Calu3 (cell line): Measurements from ENCODE around the gene ADCY6. TPM values are rescaled to one million over a fixed set of nuclear protein-coding genes. Genes with fewer than 3 reads are reported as not detected.

Experiments
- BruUV-seq: library from RNA; stranded (reverse); fragments of 400-500 nt; replicated peaks from 2 replicates; lab custom pipeline; 2021; lab: Mats Ljungman, UMichigan
- CTCF ChIA-PET: fragments of 300-600 bp; sonication (Branson Sonifier 250); formaldehyde crosslinking; loops from one replicate; lab custom pipeline; 2022; ENCODE audit warnings: antibody characterized with exemption; lab: Charles Lee
- DNase-seq: peaks from one replicate; pipeline ENCODE4 v3.0.0; 2022
- H3K27ac Mint-ChIP-seq: one replicate; pipeline ENCODE4 v1.8.0; 2022; ENCODE audit warnings: mixed read lengths; ENCODE audit not compliant: unreplicated experiment
- H3K27me3 Mint-ChIP-seq: one replicate; pipeline ENCODE4 v1.8.0; 2022; ENCODE audit warnings: mixed read lengths; ENCODE audit not compliant: unreplicated experiment
- H3K36me3 Mint-ChIP-seq: one replicate; pipeline ENCODE4 v1.8.0; 2022; ENCODE audit warnings: mild to moderate bottlenecking, moderate library complexity, mixed read lengths; ENCODE audit not compliant: insufficient read depth, unreplicated experiment
- H3K4me1 Mint-ChIP-seq: one replicate; pipeline ENCODE4 v1.8.0; 2022; ENCODE audit warnings: mild to moderate bottlenecking, low read depth, mixed read lengths; ENCODE audit not compliant: unreplicated experiment
- H3K4me3 Mint-ChIP-seq: one replicate; pipeline ENCODE4 v1.8.0; 2022; ENCODE audit warnings: mild to moderate bottlenecking, low read depth, moderate library complexity, mixed read lengths; ENCODE audit not compliant: unreplicated experiment
- H3K9me3 Mint-ChIP-seq: one replicate; pipeline ENCODE4 v1.8.0; 2022; ENCODE audit warnings: low read depth, mixed read lengths; ENCODE audit not compliant: unreplicated experiment
- CTCF ChIP-seq: fragments of 200-600 bp; IDR thresholded peaks from one replicate; pipeline ENCODE4 v1.8.0; 2022; ENCODE audit warnings: antibody characterized with exemption; ENCODE audit not compliant: unreplicated experiment
- intact Hi-C: fragments of 100-400 bp; cut with micrococcal nuclease; formaldehyde crosslinking; loops from one replicate; pipeline ENCODE4 v1.10.0; 2022; ENCODE audit not compliant: unreplicated experiment
- total RNA-seq: library from RNA; stranded (reverse); gene quantifications from 2 replicates; pipeline ENCODE4 v1.2.3, GENCODE V29; 2022

ADCY6 gene
- total RNA-seq, 1 experiment from 2014 or later: 42.9 TPM

GRCh38 chr12:48780381-48781025, 8.4 kb downstream of the ADCY6 start:
- Mint-ChIP-seq H3K4me3 (no peak overlapping the region), H3K27me3 (no peaks in the 10 kb centered on the region), H3K27ac (no peak overlapping the region), H3K9me3 (no peaks in the 10 kb centered on the region), H3K36me3 (peaks cover 10% of the 10 kb centered on the region), H3K4me1 (peaks cover 10% of the 10 kb centered on the region)
- TF ChIP-seq CTCF: no peak
- intact Hi-C loops: no loop called here
- BruUV-seq: no TSS peak
- no peak for DNase-seq
- CTCF ChIA-PET: interaction anchor here (1.1 kb wide), 1 partner anchor 27 kb away, joined by 4 read pairs; no protein-coding TSS in a partner anchor

GRCh38 chr12:48779869-48780268, 9.0 kb downstream of the ADCY6 start:
- no peaks in the 10 kb centered on the region for H3K9me3 Mint-ChIP-seq
- TF ChIP-seq CTCF: no peak
- H3K4me3 Mint-ChIP-seq: no peak overlapping the region
- no peaks in the 10 kb centered on the region for H3K27me3 Mint-ChIP-seq
- CTCF ChIA-PET: no interaction called here
- no peak overlapping the region for H3K27ac Mint-ChIP-seq
- BruUV-seq: no TSS peak
- peaks cover 10% of the 10 kb centered on the region for H3K4me1 Mint-ChIP-seq
- peaks cover 12% of the 10 kb centered on the region for H3K36me3 Mint-ChIP-seq
- no peak for DNase-seq
- intact Hi-C loops: no loop called here

GRCh38 chr12:48777501-48778400, 11.1 kb downstream of the ADCY6 start:
- BruUV-seq: no TSS peak
- TF ChIP-seq CTCF: no peak

GRCh38 chr12:48776956-48777355, 11.9 kb downstream of the ADCY6 start:
- CTCF ChIA-PET: no interaction called here
- Mint-ChIP-seq H3K4me3 (no peak overlapping the region), H3K36me3 (peaks cover 13% of the 10 kb centered on the region)

More at GRCh38 chr12:48777501-48778400, 11.1 kb downstream of the ADCY6 start:
- H3K9me3 Mint-ChIP-seq: no peaks in the 10 kb centered on the region
- H3K27ac Mint-ChIP-seq: no peak overlapping the region
- no peaks in the 10 kb centered on the region for H3K27me3 Mint-ChIP-seq
- CTCF ChIA-PET: interaction anchor here (1.2 kb wide), 1 partner anchor 17 kb away, joined by 3 read pairs; no protein-coding TSS in a partner anchor
- H3K36me3 Mint-ChIP-seq: peaks cover 14% of the 10 kb centered on the region
- H3K4me3 Mint-ChIP-seq: no peak overlapping the region
- peaks cover 10% of the 10 kb centered on the region for H3K4me1 Mint-ChIP-seq
- intact Hi-C loops: no loop called here
- DNase-seq: no peak

More at GRCh38 chr12:48776956-48777355, 11.9 kb downstream of the ADCY6 start:
- Mint-ChIP-seq H3K4me1 (peaks cover 6% of the 10 kb centered on the region), H3K27me3 (no peaks in the 10 kb centered on the region), H3K9me3 (no peaks in the 10 kb centered on the region), H3K27ac (no peak overlapping the region)
- intact Hi-C loops: no loop called here
- no TSS peak for BruUV-seq
- no peak for TF ChIP-seq CTCF
- DNase-seq: no peak
